GM19468 (cell line): ENCODE results near the gene RHD.
"Not testable (repeated sequence)": the region's sequence is repeated elsewhere in the genome, so short reads cannot be mapped to it uniquely, and the experiment has no call there.

Experiments used
- ATAC-seq: cut with Tn5 transposase; IDR thresholded peaks from one replicate; pipeline ENCODE4 v1.9.1; 2021; ENCODE audit warnings: mild to moderate bottlenecking, moderate library complexity, moderate number of reproducible peaks; ENCODE audit not compliant: unreplicated experiment; ENCODE audit errors: extremely low read depth

The RHD gene

DNA sequence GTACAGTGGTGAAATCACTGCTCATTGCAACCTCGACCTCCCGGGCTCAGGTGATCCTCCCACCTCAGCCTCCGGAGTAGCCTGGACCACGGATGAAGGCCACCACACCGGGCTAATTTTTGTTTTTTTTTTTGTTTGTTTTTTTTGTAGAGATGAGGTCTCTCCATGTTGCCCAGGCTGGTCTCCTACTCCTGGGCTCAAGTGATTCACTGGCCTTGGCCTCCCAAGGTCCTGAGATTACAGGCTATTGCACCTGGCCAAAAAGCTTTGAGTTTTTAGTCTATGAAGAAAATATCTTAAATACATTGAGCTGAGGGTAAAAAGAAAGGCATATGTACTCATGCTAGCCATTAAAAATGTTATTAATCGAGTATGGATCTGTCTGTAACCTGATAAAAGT lies 69.4 kb downstream of the RHD start:
- ATAC-seq = no peak

DNA sequence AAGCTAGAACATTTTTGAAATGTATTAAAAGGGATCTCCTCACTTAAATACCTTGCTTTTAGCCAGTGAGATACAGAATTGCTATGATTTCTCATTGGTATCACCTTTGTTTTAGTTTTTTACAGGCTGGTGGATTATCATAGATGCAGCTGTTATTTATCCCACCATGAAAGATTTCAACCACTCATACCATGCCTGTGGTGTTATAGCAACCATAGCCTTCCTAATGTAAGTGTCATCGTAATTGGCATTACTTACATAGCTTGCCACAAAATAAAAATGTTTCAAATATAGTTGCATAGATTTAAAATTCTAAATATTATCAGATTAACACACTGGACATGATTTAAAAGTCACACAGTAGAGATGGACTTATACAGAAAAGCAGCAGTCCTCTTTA lies 70.5 kb downstream of the RHD start:
- no peak for ATAC-seq

DNA sequence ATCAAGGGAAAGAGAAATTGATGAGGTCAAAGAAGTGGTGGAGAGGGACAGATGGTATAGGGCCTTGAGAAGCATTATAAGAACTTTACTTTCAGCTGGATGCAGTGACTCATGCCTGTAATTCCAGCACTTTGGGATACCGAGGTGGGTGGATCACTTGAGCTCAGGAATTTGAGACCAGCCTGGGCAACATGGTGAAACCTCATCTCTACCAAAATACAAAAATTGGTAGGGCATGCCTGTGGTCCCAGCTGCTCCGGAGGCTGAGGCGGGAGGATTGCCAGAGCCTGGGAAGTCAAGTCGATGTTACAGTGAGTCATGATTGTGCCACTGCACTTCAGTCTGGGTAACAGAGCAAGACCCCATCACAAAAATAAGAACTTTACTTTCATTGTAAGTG lies 71.6 kb downstream of the RHD start:
- no peak for ATAC-seq

DNA sequence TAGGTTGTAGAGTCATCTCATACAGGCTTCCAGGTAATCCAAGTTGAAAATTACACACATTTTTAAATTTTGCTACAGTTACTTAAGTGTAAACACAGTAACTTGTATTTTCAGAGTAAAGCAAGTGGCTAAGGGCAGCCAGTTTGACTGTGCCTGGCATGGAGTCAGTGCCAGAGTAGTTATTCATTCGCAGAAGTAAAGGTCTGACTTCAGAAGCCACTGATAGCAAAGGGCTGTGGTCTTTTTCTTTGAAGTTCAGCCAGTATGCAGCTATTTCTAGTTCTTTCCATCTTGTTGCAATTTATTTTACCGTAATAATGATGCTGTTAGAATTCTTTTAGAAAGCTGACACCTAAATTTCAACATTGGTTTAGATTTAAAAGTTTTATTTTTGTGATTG lies 75.2 kb downstream of the RHD start:
- no peak for ATAC-seq

DNA sequence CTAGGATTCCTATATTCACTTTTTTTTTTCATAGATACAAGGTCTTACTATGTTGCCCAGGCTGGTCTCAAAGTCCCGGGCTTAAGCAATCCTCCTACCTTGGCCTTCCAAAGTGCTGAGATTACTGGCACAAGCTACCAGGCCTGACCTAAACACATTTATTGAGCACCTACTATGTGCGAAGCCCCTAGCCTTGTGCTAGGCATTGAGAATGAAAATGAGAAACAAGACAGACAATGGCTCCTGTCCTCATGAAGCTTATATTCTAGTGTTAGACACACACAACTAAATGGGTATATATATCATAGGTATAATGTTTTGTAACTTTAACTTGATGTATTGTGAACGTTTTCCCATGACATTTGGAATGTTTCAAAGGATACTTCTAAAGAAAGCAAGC lies 77.3 kb downstream of the RHD start:
- ATAC-seq = no peak

DNA sequence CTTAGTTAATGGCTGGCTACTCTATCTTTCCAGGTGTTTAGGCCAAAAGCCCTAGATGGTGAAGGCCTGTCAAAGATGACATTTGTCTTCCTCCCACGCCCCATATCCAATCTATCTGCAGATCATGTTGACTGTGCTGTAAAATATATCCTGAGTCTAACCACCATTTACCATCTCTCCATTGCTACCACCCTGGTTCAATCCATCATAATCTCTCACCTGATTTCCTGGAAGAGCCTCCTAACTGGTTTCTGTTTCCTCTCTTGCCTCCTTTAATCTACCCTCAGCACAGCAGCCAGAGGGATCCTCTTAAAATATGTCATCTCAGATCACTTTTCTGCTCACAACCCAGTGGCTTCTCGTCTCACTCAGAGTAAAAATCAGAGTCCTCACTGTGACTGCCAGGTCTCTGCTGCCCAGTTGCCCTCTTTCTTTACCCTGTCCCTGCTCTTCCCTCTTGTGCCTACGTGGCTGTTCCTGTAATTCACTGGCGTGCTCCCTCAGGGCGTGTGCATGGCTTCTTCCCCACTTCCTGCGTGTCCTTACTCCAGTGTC lies 83.6 kb downstream of the RHD start:
- ATAC-seq = no peak

DNA sequence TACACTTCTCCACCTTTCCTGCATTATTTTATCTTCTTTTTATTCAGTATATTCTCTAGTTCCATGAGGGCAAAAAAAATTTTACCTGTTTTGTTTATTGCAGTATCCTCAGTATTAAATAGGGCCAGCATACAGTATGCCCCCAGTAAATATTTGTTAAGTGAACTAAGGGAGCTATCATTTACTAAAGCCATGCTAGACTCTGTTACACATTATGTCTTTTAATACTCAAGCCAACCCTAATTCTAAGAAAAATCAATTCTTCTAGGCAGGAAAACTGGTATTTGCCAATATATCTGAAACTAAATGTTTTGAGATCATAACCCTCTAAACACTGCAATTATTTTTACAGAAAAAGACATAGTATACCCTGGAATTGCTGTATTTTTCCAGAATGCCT lies 84.1 kb downstream of the RHD start:
- no peak for ATAC-seq

DNA sequence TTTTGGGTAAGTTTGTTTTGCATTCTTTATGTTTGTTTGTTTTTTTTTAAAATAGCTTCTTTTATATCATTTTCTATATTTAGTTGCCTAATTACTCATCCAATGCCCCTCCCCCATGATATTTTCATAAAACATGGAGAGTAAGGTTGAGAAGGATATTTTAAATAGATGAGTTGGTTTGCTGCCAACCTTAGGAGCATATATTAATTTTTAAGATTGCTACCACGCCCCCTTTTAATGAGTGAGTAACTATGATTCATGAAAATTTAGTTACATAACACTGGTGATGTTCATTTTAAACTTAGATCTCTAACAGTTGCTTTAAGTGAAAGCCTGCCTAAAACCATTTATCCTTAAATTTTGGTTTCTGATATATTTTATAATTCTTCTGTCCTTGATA lies 84.5 kb downstream of the RHD start:
- ATAC-seq = no peak

DNA sequence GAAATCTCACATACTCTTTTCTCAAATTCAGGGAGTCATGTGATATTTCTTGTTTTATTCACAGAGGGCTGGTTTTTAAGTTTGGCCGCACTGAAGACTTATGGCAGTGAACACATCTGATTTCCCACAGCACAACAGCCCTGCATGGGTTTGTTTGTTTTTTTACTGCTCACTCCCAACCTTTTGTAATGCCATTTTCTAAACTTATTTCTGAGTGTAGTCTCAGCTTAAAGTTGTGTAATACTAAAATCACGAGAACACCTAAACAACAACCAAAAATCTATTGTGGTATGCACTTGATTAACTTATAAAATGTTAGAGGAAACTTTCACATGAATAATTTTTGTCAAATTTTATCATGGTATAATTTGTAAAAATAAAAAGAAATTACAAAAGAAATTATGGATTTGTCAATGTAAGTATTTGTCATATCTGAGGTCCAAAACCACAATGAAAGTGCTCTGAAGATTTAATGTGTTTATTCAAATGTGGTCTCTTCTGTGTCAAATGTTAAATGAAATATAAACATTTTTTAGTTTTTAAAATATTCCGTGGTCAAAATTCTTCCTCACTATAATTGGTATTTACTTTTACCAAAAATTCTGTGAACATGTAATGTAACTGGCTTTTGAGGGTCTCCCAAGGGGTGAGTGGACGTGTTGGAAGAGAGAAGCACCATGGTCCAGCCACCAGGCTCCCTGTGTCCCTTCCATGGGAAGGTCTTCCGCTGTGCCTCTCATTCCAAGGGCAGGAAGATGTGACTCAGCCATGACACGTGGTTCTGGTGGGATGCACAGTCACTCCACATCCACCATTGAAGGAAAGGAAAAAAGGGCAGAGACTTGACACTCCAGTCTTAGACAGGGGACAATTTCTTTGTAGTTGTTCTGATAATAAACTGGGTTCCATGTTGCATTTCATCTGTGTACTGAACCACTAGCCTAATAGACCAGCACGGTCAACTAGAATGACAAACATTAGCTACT lies 88.6 kb downstream of the RHD start:
- no peak for ATAC-seq

DNA sequence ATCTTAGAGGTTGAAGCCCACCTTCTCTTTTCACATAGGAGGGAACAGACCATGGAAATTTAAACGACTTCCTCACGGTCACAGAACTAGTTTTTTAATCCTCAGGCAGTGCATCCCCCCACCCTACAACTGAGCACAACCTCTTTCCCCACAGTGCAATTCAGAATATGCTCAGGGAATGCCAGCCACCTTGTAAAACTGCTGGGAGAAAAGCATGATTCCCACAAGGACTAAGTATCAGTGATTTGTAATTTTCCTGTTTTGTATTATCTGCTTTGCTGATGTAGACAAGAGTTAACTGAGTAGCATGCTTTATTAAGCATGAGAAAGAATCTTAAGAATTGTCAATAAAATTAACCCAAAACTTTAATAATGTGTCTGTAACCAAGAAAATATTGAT lies 89.6 kb downstream of the RHD start:
- no peak for ATAC-seq

DNA sequence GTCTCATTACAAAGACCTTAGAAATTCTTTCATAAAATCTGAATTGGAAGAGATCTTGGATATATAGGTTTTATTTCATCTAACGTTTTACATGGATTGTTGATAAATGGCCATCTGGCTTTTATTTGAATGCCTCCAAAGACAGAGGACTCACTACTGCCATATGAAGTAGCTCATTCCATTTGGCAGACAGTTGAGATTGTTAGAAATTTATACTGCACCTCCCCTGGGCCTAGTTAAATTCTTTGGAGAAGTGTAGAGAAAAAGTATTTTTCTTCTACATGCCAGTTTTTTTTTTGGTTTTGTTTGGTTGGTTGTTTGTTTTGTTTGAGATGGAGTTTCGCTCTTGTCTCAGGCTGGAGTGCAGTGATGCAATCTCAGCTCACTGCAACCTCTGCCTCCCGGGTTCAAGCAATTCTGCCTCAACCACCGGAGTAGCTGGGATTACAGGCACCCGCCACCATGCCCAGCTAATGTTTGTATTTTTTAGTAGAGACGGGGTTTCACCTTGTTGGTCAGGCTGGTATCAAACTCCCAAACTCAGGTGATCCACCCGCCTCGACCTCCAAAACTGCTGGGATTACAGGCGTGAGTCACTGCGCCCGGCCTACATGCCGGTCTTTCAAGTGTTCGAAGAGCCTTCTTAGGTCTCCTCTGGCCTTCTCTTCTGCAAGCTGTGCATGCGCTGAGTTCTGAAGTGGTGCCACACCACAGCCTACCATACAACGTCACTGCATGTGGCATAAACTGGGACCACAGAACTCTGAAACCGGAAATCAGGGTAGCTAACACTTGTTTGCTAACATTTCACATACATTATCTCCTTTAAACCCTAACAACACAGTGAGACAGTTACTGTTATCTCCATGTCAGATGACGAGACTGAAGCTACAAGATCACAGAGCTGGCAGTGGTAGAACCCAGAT lies 90.6 kb downstream of the RHD start:
- not testable (repeated sequence) for ATAC-seq

DNA sequence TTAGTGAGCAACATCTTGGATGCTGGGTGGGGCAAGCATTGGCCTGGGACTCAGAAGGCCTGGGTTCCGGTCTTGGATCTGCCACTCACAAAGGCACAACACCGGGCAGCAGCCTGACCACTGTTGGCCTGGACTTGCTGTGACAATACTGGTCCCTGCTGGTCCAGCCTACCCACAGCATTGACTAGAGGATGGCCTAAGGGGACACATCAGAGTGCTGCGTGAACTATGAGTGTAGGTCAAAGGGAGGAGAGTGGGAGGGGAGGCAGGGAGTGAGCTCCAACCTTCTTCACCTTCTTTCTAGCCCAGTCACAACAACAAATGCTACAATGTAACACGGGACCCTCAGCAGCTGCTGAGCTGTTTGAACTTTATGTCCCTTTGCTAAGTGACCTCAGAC lies 96.9 kb downstream of the RHD start:
- ATAC-seq = no peak

DNA sequence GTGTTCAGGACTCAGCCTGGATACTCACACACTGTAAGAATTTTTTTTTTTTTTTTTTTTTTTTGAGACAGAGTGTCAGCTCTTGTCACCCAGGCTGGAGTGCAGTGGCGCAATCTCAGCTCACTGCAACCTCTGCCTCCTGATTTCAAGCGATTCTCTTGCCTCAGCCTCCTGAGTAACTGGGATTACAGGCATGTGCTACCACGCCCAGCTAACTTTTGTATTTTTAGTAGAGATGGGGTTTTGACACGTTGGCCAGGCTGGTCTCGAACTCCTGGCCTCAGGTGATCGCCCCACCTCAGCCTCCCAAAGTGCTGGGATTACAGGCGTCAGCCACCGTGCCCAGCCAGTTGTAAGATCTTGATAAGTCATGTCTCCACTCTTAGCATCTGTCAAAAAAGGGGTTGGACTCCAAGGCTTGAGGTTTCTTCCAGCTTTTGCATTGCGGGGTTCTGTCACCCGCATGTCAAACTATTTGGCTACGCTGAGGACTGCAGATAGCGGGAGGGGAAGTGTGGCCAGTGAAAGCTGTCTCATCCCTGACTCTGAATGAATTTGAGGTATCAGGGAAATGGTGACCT lies 97.5 kb downstream of the RHD start:
- not testable (repeated sequence) for ATAC-seq

DNA sequence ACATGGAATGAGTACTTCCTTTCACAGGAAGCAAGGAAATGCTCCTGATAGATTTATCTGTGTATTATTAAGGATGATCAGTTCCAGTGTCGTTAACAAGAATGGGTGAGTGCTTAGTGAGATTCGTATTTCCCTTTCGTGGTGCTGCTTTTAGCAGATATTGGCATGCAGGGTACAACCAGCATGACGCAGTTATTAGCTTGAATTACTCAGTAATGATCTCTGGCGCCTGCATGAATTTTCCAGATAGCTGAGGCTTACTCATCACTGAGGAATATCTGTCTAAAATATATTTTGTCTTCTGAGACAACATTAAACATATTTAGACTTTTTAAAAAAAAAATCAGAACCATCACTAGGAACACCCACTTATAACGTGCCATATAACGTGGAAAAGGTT lies 99.4 kb downstream of the RHD start:
- ATAC-seq = not testable (repeated sequence)

DNA sequence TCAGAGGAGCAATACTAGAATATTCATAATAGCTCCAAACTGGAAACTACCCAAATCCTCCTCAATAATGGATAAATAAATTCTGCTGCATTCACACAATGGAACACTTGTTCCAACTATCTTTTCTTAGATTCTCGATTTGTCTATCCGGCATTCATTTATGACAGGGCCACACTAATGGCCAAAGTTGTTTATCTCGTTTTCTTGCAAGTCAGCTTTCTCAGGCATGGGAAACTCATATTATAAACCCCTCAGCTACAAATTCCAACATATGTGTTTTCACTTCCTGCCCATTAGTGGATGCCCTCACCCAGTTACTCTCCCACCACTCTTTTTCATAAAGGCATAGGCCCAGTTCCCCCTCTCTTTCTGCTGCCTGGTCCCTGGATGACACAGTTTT lies 106.1 kb downstream of the RHD start:
- not testable (repeated sequence) for ATAC-seq
